GM18858 (cell line): ENCODE data around the gene EXD3.

ENCODE experiments used
- ATAC-seq: cut with Tn5 transposase; IDR thresholded peaks from one replicate; pipeline ENCODE4 v1.9.1; 2021; ENCODE audit not compliant: unreplicated experiment

The EXD3 gene

DNA sequence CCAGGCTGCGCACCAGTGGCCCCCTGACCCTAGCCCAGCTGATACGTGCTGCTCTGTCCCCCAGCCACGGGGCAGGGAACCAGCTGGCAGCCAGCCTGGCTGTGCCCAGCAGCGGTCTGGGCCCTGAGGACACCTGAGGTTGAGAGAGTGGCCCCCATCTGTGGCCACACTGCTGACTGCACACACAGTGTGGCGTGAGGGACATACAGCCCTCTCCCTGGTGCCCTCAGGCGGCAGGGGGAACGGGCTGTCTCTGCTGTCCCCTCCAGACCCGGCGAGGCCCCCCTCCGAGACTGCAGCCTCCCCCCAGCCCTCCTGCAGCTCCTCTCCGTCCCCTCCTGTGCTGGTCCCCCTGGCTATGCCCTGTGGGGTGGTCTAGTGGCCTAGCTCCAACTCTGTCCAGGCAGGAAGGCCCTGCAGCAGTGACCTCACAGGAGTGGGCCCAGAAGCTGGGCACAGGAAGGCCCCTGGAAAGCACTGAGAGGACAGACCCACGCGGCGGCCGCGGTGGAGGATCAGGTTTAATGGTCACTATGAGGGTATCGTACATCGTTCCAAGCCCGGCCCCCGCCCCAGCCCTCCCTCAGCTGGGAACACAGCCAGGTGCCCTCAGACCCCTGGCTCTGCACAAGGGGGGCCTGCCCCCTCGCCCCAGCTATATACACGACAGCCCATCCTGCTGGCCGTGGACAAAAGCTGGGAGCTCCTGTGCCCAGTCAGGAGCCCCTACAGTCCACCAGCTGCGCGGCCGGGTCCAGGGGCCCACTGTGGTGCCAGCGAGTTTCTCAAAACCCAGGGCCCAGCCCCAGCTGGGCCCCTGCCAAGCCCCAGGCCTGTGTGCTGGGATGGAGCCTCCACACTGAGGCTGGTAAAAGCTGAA is 25.0 kb upstream of the EXD3 start:
- no peak for ATAC-seq

DNA sequence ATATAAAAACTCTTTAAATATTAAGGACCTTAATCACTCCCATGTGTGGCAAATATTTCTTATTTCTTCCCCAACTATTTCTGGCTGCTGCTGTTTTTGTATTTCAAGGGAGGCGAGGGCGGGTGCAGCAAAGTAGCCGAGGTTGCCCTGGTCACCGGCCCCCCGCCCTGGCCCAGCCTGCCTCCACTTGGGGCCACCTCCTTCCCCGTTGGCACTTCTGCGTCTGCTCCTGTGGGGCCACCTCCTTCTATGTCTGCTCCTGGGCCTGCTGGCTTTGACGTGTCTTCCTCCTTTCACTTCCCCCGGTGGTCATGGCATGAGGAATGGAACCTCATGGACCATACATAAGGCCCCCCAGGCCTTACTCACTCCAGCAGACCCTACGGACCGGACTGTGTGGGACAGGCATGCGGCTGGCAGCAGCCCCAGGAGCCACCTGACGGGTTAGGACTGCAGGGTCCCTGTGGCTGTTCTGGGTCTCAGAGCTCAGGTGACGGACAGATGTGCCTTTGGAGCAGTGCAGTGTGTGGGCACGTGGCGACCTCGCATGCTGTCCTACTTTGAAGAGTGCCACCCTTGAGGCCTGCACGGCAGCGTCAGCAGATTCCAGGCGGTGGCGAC is 24.0 kb upstream of the EXD3 start:
- no peak for ATAC-seq

DNA sequence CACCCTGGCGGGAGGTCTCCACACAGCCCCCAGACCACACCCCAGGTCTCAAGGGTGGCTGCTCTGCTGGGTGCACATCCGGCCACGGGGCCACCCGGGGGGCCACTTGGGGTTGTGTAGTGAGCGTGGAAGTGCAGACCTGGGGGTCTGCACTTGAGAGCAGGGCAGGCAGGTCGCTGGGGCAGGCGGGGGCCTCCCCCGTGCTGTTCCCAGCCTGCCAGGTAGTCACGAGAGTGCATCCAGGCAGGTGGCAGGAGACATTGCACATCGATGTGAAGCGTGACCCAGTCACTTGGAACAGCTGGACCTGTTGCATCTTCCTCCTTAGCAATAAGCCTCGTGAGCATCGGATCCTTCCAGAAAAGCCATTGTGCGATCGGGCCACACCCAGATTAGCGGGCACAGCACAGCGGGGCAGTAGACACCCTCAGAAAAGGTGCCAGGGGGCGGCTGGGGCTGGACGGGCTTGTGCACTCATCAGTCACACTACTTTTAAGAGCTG is 23.0 kb upstream of the EXD3 start:
- ATAC-seq = no peak

GRCh38 chr9:137445275-137445807 is 22.4 kb upstream of the EXD3 start:
- no peak for ATAC-seq

DNA sequence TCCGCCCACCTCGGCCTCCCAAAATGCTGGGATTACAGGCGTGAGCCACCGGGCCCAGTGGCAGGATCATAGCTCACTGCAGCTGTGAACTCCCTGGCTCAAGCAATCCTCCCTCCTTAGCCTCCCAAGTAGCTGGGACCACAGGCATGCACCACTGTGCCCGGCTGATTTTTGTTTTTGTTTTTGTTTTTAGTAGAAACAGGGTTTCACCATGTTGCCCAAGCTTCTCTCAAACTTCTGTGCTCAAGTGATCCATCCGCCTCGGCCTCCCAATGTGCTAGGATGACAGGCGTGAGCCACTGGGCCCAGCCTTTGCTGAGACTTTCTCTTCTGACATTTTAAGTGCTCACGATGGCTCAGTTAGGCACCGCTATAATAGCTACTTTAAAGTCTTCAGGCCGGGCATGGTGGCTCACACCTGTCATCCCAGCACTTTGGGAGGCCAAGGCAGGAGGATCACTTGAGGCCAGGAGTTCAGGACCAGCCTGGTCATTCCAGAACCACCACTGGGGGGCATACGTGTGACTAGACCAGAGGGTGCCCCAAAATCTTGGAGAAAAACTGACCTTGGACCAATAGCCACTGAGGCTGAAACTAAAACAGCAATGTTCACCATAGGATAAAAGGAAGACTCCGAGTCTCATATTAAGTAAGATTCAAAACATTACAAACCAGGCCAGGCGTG is 21.3 kb upstream of the EXD3 start:
- no peak for ATAC-seq

DNA sequence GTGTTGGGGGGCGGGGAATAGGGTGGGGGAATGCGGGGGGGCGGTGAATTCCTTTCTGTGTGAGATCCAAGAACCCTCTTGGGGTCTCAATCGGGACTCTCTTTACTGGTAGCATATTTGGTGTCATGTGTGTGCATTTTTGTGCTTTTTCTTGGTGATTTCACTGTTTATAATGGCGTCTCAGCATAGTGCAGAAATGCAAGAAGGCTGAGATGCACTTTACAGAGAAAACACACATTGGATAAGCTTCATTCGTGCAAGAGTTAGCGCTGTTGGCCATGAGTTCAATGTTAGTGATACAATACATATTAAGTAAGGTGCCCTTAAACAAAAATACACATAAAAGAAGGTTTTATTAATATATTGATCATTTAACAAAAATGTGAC is 19.0 kb upstream of the EXD3 start:
- no peak for ATAC-seq

- no peak for ATAC-seq
Measured at GRCh38 chr9:137441289-137441934, 18.4 kb upstream of the EXD3 start, which contains the start of gene ENTPD8. Gene ENTPD8, minus strand, starts transcription at chr9:137441357. Its CDS starts 3,072 bp downstream, at chr9:137438285.

DNA sequence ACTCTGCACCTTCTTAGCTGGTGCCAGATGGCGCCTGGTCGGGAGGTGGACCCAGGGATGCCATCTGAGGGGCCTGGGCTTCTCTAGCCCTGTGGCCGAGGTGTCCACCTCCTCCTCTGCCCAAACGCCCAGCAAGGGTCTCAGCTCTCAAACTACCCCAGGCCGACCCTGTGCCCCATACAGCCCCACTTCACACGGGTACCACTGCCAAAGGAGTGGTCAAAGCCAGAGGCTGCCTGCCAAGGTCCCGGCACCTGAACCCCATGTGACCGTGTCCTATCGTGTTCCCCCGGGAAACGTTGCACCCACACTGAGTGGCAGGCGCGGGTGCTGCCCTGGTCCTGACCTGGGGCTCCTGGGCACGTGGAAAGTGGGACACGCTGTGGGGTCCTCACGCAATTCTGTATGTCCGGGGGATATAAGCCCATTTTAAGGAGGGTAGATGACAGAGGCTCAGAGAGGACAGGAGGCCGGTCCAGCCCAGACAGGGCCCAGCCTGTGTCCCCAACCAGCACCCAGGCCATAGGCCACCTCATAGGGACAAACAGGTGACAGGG is 16.3 kb upstream of the EXD3 start:
- ATAC-seq = no peak

- no peak for ATAC-seq
Measured at GRCh38 chr9:137438591-137439157, 15.7 kb upstream of the EXD3 start.

DNA sequence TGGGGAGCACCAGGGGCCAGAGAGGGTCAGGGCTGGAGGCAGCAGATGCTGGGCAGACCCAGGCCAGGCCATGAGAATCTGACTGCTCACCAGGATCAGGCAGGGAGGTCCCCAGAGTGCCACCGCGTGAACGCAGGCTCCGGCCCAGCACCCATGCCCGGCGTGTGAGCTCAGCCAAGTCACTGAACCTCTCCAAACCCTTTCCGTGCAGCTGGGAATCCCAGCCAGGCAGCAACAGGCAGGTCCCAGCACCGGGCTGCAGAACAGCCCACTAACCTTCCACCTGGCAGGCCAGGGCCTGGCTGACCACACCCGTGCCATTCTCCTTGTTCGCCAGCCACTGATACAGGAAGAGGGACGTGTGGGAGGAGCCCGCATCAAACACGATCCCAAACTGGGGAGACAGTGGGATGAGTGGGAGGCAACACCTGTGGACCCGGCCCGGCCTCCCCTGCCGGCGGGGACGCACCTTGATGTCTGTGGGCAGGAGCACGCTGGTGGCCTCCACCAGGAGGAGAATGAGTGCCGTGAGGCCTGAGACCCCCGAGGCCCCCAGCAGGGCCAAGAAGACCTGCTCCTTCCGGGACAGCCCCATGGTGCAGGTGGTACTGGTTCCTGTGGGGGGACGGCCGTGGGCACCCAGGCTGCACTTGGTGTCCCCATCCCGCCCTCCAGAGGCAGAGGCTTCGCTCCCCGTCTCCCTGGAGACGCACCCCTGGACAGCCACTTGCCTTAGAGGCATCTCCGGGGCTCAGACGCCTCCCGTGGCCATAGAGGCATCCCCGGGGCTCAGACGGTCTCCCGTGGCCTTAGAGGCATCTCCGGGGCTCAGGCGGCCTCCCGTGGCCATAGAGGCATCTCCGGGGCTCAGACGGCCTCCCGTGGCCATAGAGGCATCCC is 15.0 kb upstream of the EXD3 start:
- no peak for ATAC-seq

DNA sequence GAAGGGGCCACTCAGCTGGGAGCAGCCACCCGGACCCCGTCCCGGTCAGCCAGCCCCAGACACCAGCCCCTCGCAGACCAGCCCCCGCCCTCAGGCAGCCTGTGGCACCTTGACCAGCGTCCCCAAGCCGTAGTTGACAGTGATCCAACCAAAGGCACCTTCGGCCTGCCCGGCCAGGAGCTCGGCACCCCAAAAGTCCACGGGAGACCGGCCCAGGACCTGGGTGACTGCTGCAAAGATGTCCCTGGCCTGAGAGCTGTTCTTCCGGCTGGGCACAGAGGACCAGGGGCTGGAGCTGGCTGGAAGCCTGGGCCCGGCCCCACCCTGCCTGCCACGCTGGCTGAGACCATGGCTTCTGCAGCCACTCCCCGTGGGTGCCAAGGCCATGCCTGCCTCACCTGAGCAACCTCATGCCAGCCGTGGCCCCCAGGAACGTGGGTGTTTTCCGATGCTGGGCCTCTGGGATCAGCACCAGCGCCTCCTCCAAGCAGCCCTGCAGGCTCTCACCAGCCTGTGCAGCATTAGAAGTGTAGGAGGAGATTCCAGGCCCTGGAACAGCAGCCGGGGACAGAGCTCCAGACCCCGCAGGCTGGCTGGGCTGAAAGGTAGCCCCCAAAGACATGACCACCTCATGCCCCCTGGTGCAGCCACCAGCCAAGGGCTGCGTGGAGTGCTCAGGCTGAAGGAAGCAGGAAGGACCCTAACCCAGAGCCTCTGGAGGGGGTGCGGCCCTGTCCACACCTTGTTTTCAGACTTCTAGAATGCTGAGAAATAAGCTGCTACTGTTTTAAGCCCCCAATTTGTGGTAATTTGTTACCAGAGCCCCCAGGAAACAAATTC is 14.0 kb upstream of the EXD3 start:
- no peak for ATAC-seq

GRCh38 chr9:137435980-137436760 is 13.2 kb upstream of the EXD3 start:
- ATAC-seq = no peak

- ATAC-seq = no peak
Measured at GRCh38 chr9:137435381-137435891, 12.5 kb upstream of the EXD3 start.

GRCh38 chr9:137434498-137435380 is 11.8 kb upstream of the EXD3 start:
- ATAC-seq = no peak

DNA sequence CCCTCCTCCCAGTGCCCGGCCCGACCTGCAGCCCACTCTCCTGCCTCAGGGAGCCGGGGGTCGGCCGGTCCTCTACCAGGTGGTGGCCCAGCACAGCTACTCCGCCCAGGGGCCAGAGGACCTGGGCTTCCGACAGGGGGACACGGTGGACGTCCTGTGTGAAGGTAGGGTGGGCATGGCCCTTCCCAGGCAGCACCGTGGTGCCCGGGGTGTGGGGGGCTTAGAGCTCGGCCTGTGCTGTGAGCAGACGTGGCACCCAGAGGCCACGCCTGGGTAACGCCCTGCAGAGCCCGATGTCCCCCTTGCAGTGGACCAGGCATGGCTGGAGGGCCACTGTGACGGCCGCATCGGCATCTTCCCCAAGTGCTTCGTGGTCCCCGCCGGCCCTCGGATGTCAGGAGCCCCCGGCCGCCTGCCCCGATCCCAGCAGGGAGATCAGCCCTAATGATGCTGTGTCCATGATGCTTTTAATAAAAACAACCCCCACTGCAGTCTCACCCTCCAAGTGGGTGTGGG is 11.0 kb upstream of the EXD3 start:
- ATAC-seq = no peak

DNA sequence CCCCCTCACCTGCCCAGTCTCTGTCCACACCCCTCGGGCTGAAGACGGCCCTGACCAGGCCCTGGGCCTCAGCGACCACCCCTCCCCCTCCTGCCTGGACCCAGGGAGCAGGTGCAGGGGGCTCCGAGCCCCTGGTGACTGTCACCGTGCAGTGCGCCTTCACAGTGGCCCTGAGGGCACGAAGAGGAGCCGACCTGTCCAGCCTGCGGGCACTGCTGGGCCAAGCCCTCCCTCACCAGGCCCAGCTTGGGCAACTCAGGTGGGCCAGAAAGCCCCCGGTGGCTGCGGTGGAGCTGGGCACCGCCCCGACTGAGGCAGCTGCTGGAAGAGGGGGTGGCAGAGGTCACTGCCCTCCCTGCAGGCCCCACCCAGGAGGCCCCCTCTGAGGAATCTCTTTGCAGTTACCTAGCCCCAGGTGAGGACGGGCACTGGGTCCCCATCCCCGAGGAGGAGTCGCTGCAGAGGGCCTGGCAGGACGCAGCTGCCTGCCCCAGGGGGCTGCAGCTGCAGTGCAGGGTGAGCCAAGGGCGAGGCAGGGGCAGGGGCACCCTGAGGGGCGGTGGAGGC is 10.5 kb upstream of the EXD3 start:
- ATAC-seq = no peak
